Measurements from ENCODE around the gene IKBKG. TPM values are rescaled to one million over a fixed set of nuclear protein-coding genes. Genes with fewer than 3 reads are reported as not detected.

The IKBKG gene
- total and polyA plus RNA-seq, 2 of the 8 experiments (the other 6 are each of a cell fraction or from before 2014, with no cell fraction given), result 17.5 to 18.1 TPM

- peaks cover 2 to 8% of the 10 kb centered on the region in 2 experiments for H4K20me1 ChIP-seq (replicated peaks in 1 of 2; ENCODE audit: control insufficient read depth in 1 of 2, insufficient read depth in 2 of 2, low read length in 2 of 2)
- H2BK12ac ChIP-seq (ENCODE audit: low read depth, low read length), result no peak overlapping the region
- DNase-seq (ENCODE audit: low read depth in 1 of 2, low spot score in 2 of 2) (no peak), FAIRE-seq (no peak)
- no peak overlapping the region for H2AK5ac ChIP-seq (ENCODE audit: low read depth, low read length)
- no peaks in the 10 kb centered on the region; the same call in 1 of the 2 replicates for H3K79me1 ChIP-seq (ENCODE audit: low read depth, low read length)
- H3K23me2 ChIP-seq (ENCODE audit: low read depth, low read length), result no peaks in the 10 kb centered on the region
- H3K36me3 ChIP-seq (ENCODE audit: control insufficient read depth in 2 of 4, insufficient read depth in 4 of 4, low read length in 3 of 4), result peaks cover 5 to 20% (median 14%) of the 10 kb centered on the region in 4 experiments; a peak in 7 of 8 replicates
- H3K4ac ChIP-seq (replicated peaks; ENCODE audit: insufficient read length, low read depth, low read length), result no peak overlapping the region
- H3K4me2 ChIP-seq (ENCODE audit: insufficient read depth in 1 of 2, low read depth in 2 of 2, low read length in 2 of 2), result no peak overlapping the region
- ChIA-PET POLR2A (ENCODE audit: partially characterized antibody) (interaction anchor here (0.7 to 2.1 kb wide), 2 partner anchors 59 to 138 kb away, joined by 3 to 7 read pairs; partner anchors contain the start of gene RPL10), CTCF (ENCODE audit: partially characterized antibody) (interaction anchor here (0.6 to 2.5 kb wide), 6 partner anchors 9 to 165 kb away, joined by 3 to 14 read pairs (median 4); partner anchors contain the start of gene SLC10A3)
- H3K79me2 ChIP-seq (ENCODE audit: control insufficient read depth in 1 of 2, insufficient read depth in 2 of 2, low read length in 2 of 2), result no peaks in the 10 kb centered on the region
- H2BK120ac ChIP-seq (replicated peaks; ENCODE audit: low read depth, low read length), result no peak overlapping the region
- no peak overlapping the region for H3K4me3 ChIP-seq (ENCODE audit: extremely low read depth in 1 of 4, insufficient read depth in 2 of 4, low read depth in 3 of 4, low read length in 4 of 4)
- H4K5ac ChIP-seq (ENCODE audit: insufficient read length, low read depth, low read length), result no peak overlapping the region
- no peak overlapping the region for H2BK20ac ChIP-seq (ENCODE audit: low read length)
- H3K27ac ChIP-seq (ENCODE audit: low read depth, low read length), result no peak overlapping the region; the same call in 1 of the 2 replicates
- no peak overlapping the region for H2BK15ac ChIP-seq (ENCODE audit: low read length)
- H3K56ac ChIP-seq (replicated peaks; ENCODE audit: insufficient read length, low read depth, low read length), result no peak overlapping the region
- no peaks in the 10 kb centered on the region; a peak in 1 of 4 replicates for H3K9me3 ChIP-seq (ENCODE audit: insufficient read depth in 2 of 2, low read depth in 1 of 2, low read length in 1 of 2)
- H3K4me1 ChIP-seq (replicated peaks in 1 of 4; ENCODE audit: control insufficient read depth in 3 of 4, insufficient read depth in 4 of 4, low read length in 3 of 4), result peaks cover 0 to 3% (median 0%) of the 10 kb centered on the region in 4 experiments; a peak in 2 of 7 replicates
- H4K8ac ChIP-seq (ENCODE audit: extremely low read depth, insufficient read depth, low read length), result no peak overlapping the region
- no peak overlapping the region for H2AFZ ChIP-seq (ENCODE audit: low read length)
- H3K14ac ChIP-seq (ENCODE audit: insufficient read length), result no peak overlapping the region
- no peak overlapping the region for H3K23ac ChIP-seq (ENCODE audit: insufficient read length)
- H3K9ac ChIP-seq (replicated peaks in 1 of 4; ENCODE audit: extremely low read depth in 1 of 4, low read depth in 3 of 4, low read length in 3 of 4), result no peak overlapping the region
- H3K18ac ChIP-seq (ENCODE audit: extremely low read depth, low read length), result no peak overlapping the region
- no peaks in the 10 kb centered on the region for H3K27me3 ChIP-seq (replicated peaks in 1 of 4; ENCODE audit: control insufficient read depth in 3 of 4, extremely low read depth in 1 of 4, insufficient read depth in 3 of 4, low read length in 3 of 4)
- 82% methylated on average over 5 of the region's 9 CpGs; no CpG with 5 or more reads in 1 of the 2 experiments for WGBS, 2 experiments (ENCODE audit: extremely low coverage in 1 of 2, insufficient coverage in 1 of 2, insufficient read length in 1 of 2, insufficient replicate concordance in 2 of 2, low coverage in 1 of 2, low lambda C conversion rate in 2 of 2, missing lambda C conversion rate in 1 of 2)
- no peak overlapping the region for H2BK5ac ChIP-seq (ENCODE audit: low read depth, low read length)
- no peak overlapping the region for H4K91ac ChIP-seq (replicated peaks; ENCODE audit: insufficient read length, low read length)
- TF ChIP-seq SP2 (IDR thresholded peaks at IDR 0.05; ENCODE audit: low read length) (no peak), TEAD4 (IDR thresholded peaks at IDR 0.05; ENCODE audit: low read depth, low read length) (no peak), MAFK (IDR thresholded peaks at IDR 0.05; ENCODE audit: low read depth, low read length) (no peak), YY1 (IDR thresholded peaks at IDR 0.05; ENCODE audit: low read depth, low read length) (no peak), EGR1 (IDR thresholded peaks at IDR 0.05; ENCODE audit: borderline replicate concordance, low read depth, low read length) (no peak), JUND (IDR thresholded peaks at IDR 0.05; ENCODE audit: low read length) (no peak)
These were observed 11.5 kb upstream of the IKBKG start for GRCh38 chrX:154535892-154536291.

Measured in H1 (cell line).